ENCODE measurements around the gene KCNG2.

- TF ChIP-seq CTCF (IDR thresholded peaks at IDR 0.05) (no peak), POLR2A (IDR thresholded peaks at IDR 0.05; ENCODE audit: low read depth) (no peak), POLR2AphosphoS5 (IDR thresholded peaks at IDR 0.05) (no peak), EP300 (IDR thresholded peaks at IDR 0.05) (no peak)
Observed at GRCh38 chr18:79910563-79911343, 113.0 kb downstream of the KCNG2 start.
